ENCODE data around the gene NAT9. TPM values are rescaled to one million over a fixed set of nuclear protein-coding genes. Genes with fewer than 3 reads are reported as not detected.

NAT9 gene
- polyA plus RNA-seq, 2 of the 4 experiments (the other 2 are of a cell fraction): 43.4 to 71.4 TPM

GRCh38 chr17:74807925-74808324, 31.8 kb upstream of the NAT9 start:
- ATAC-seq (no peak), FAIRE-seq (no peak), DNase-seq (ENCODE audit: low read depth in 1 of 2, low spot score in 1 of 2) (no peak)
- 80% methylated on average over 6 of the region's 6 CpGs for WGBS (ENCODE audit: missing lambda C conversion rate)
- ChIA-PET POLR2A (no interaction called here), CTCF (interaction anchor here (1.1 to 53.6 kb wide), 4 partner anchors 10 to 49 kb away, joined by 4 to 1302 read pairs (median 106); partner anchors contain the start of genes FDXR and GRIN2C)
- no peak overlapping the region for H3K4me2 ChIP-seq
- TF ChIP-seq HOXB13 (CRISPR knock-in tag; IDR thresholded peaks at IDR 0.05; ENCODE audit: low read depth): no peak
- TF ChIP-seq BHLHE40 (IDR thresholded peaks at IDR 0.05; ENCODE audit: low read depth, low read length): no peak
- no peak for TF ChIP-seq NFE2L2 (conservative IDR thresholded peaks at IDR 0.05; ENCODE audit: low read length)
- TF ChIP-seq SREBF2 (IDR thresholded peaks at IDR 0.05): no peak
- H3K9me3 ChIP-seq: no peaks in the 10 kb centered on the region
- H3K4me3 ChIP-seq: no peak overlapping the region
- H3K4me1 ChIP-seq: no peaks in the 10 kb centered on the region
- no peak overlapping the region for H3K27ac ChIP-seq

DNA sequence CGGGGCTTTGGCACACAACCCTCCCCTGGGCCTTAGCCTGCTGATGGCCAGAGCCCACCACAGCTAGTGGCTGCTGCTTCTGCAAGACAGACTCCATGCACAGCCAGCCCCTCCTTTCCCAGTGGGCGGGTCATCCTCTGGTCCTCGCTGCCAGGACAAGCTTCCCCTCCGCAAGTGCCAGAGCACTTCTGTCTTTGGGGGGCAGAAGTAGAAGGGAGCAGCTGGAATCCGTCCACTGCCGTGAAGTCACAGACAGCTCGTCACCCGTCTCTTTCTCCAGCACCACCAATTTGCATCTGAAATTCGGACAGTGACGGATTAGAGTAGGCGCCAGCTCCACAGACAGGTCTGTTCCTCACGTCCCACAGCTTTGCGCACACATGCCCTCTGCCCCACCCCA, 31.3 kb upstream of the NAT9 start:
- TF ChIP-seq HOXA7 (CRISPR knock-in tag; IDR thresholded peaks at IDR 0.05) (no peak), EHF (CRISPR knock-in tag; IDR thresholded peaks at IDR 0.05) (no peak), POLR2A (IDR thresholded peaks at IDR 0.05; ENCODE audit: low read length) (no peak)
- CTCF ChIA-PET: interaction anchor here (0.7 to 53.6 kb wide), 4 partner anchors 9 to 50 kb away, joined by 3 to 1302 read pairs (median 106); partner anchors contain the start of genes FDXR and GRIN2C
- no peaks in the 10 kb centered on the region for H3K4me1 ChIP-seq
- FAIRE-seq: no peak
- no peak for DNase-seq (ENCODE audit: low read depth in 1 of 2, low spot score in 1 of 2)
- H3K27ac ChIP-seq: no peak overlapping the region
- 92% methylated on average over 13 of the region's 13 CpGs for WGBS (ENCODE audit: missing lambda C conversion rate)
- POLR2A ChIA-PET: no interaction called here
- ATAC-seq: no peak
- H3K9me3 ChIP-seq: no peaks in the 10 kb centered on the region
- H3K4me3 ChIP-seq: no peak overlapping the region
- H3K4me2 ChIP-seq: no peak overlapping the region

DNA sequence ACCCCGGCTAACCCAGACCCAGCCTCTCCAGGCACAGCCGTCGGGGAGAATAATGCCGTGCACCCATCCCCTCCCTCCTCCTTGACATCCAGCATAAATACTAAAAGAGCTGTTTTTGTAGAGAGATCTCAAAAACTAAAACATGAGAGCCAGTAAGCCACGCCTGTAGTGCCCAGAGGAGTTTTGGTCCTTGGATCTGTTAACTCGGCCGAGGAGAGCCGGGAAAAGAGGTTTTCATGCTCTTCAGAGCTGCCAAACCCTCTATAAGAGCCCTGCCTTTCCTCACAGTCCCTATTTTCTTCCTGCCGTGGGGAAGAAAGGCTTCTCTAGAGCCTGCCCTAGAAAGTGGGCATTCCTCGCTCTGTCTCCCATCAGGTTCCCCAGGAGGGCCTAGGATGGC, 30.2 kb upstream of the NAT9 start:
- FAIRE-seq: no peak
- Histone ChIP-seq H3K4me1 (no peaks in the 10 kb centered on the region), H3K4me3 (no peak overlapping the region), H3K9me3 (no peaks in the 10 kb centered on the region), H3K4me2 (no peak overlapping the region), H3K27ac (no peak overlapping the region)
- WGBS (ENCODE audit: missing lambda C conversion rate): 89% methylated on average over 10 of the region's 10 CpGs
- no peak for DNase-seq (ENCODE audit: low read depth in 1 of 2, low spot score in 1 of 2)
- TF ChIP-seq JUN (IDR thresholded peaks at IDR 0.05): no peak
- TF ChIP-seq HES2 (IDR thresholded peaks at IDR 0.05): no peak
- TF ChIP-seq FOSB (CRISPR knock-in tag; IDR thresholded peaks at IDR 0.05): no peak
- no peak for TF ChIP-seq ELK1 (IDR thresholded peaks at IDR 0.05; ENCODE audit: low read depth, low read length)
- TF ChIP-seq SMC3 (IDR thresholded peaks at IDR 0.05): no peak
- no peak for TF ChIP-seq NFE2L2 (conservative IDR thresholded peaks at IDR 0.05; ENCODE audit: low read length)
- no peak for TF ChIP-seq NR3C1 (IDR thresholded peaks at IDR 0.05)
- no peak for TF ChIP-seq JUNB (IDR thresholded peaks at IDR 0.05)
- TF ChIP-seq RNF2 (IDR thresholded peaks at IDR 0.05; ENCODE audit: borderline replicate concordance, low read depth): no peak
- TF ChIP-seq ATOH8 (CRISPR knock-in tag; IDR thresholded peaks at IDR 0.05; ENCODE audit: low read depth): no peak
- no peak for TF ChIP-seq BHLHE40 (IDR thresholded peaks at IDR 0.05; ENCODE audit: low read depth, low read length)
- TF ChIP-seq EHF (CRISPR knock-in tag; IDR thresholded peaks at IDR 0.05): no peak
- no peak for TF ChIP-seq MYC (IDR thresholded peaks at IDR 0.05; ENCODE audit: borderline replicate concordance, low read length)
- TF ChIP-seq EHMT2 (IDR thresholded peaks at IDR 0.05; ENCODE audit: low read depth): no peak
- no peak for TF ChIP-seq POLR2A (IDR thresholded peaks at IDR 0.05; ENCODE audit: low read length)
- TF ChIP-seq FOXS1 (CRISPR knock-in tag; IDR thresholded peaks at IDR 0.05): no peak
- TF ChIP-seq HEYL (CRISPR knock-in tag; IDR thresholded peaks at IDR 0.05): no peak
- POLR2A ChIA-PET: no interaction called here
- no peak for ATAC-seq
- CTCF ChIA-PET: interaction anchor here (1.4 to 53.6 kb wide), 4 partner anchors 10 to 51 kb away, joined by 3 to 1302 read pairs (median 106); partner anchors contain the start of genes FDXR and GRIN2C

All from A549 (cell line).